Pons (tissue), 1 donor: ENCODE data around the gene IL1R1.

Experiments used
- DNase-seq: peaks from one replicate; pipeline ENCODE4 v3.0.0-alpha.2; 2016; ENCODE audit warnings: low spot score

Gene IL1R1

DNA sequence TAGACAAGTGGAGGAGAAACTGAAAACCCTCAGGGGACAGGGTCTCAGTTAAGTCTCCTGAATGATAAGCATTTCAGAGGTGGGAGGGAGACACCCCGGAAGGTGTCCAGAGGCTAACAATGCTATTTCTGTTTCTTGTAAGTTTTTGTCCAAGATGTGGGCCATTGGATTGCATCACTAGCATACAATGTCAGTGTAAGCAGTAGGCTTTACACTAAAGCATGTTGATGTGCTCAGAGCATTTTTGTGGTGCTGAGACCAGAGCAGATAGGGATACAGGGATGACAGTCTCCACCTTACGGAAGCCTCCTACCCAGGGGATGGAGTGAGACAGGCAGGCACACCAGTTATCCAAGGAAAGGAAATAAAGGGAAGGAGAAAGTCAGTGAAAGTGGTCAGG, 2.2 kb upstream of the IL1R1 start:
- no peak for DNase-seq

DNA sequence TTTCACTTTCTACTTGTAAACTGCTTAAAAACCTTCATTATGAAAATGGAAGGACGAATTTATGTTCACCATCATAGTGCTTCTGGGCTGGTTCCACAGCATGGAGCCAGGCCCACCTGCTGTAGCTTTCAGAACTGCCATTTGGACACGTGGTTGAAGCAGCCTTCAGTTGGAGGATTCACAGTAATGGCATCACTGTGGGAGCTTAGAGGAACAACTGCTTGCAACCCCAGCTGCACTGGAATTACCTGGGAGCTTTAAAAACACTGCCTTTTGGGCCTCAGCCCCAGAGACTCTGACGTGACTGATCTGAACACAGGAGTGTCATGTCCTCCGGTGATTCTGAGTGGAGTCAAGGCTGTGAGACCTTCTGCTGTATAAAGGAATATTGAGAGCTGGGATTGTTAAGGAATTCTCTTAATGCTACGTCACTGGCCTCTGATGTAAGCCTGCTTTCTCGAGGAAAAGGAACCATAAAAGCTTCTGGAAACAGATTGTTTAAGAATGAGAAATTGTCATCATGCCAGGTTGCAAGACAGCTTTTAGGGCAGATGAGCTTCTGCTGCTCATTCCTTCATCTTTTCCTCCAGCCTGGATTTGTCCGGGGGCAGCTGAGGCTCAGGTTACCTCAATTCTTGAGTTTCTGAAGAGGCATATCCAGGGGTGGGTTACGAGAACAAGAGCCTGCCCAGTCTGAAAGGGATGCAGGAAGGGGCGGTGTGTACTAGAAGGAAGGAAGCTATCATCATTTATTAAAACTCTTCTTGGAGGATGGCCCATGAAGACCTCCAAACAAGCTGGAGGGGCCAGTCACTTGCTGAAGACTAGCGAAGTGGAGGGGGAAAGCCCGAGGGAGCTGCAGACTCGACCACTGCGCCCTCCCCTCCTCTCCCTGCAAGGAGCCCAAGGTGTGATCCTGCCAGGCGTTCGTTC, 1.3 kb upstream of the IL1R1 start:
- no peak for DNase-seq

DNA sequence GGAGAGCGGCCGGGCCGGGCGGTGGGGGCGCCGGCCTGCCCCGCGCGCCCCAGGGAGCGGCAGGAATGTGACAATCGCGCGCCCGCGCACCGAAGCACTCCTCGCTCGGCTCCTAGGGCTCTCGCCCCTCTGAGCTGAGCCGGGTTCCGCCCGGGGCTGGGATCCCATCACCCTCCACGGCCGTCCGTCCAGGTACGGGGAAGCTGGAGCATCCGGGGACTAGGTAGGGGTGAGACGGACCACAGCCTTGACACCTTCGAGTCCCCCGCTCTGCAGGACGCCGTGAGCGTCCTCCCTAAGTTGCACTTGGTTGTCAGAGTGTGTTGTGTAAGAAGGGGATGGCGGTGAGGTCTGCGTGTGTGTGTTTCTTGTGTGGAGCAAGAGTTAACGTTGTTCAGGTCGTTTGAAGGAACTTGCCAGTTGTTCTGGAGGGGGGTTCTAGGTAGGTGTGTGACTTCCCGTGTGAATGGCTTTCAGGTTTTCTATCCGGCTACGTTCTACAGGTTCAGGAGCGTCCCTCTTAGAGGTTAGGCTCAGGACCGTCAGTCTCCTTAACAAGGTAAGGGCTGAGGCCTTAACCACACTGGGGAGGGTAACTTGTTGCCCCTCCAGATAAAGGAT, 393 bp downstream of the IL1R1 start:
- no peak for DNase-seq

- no peak for DNase-seq
These were observed 972 bp downstream of the IL1R1 start for GRCh38 chr2:102143450-102143985.

- DNase-seq = no peak
These were observed 1.6 kb downstream of the IL1R1 start for GRCh38 chr2:102144128-102144527.

DNA sequence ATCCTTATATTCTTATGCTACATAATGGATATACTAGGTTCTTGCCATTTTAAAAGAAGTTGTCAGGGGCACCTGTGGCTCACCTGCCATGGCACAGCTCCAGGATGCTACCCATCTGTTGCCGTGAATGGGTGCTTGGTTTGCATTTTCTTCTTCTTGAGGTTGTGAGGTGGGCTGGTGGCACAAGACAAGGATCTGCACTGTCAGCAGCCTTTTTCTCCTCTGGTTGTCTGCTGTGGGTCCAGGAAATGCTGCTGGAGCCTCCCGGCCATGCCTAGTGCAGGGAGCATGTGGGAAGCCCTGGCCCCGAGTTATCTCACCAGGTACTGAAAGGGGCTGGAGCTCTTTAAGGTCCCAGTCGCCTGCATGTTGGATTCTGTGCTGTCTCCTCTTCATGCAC, 2.6 kb downstream of the IL1R1 start:
- DNase-seq = no peak

DNA sequence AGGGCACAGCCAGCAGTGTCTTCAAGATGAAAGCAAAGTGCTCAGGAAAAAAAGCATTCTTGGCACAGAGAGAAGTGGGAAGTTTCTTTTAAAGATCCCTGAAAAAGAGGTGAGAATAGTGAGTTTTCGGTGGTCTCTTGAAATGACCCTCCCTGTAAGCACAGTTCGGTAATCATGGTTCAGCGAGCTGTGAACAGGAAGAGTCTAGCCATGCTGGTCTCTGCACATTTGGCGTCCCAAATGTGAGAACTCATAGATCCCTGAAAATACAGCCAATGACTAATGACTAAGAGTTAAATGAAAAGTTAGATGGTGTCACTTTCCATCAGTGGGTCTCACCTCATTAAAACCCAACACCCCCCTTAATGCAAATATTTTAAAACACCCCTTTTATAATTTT, 3.4 kb downstream of the IL1R1 start:
- no peak for DNase-seq

GRCh38 chr2:102147935-102148334, 5.4 kb downstream of the IL1R1 start:
- DNase-seq = no peak

DNA sequence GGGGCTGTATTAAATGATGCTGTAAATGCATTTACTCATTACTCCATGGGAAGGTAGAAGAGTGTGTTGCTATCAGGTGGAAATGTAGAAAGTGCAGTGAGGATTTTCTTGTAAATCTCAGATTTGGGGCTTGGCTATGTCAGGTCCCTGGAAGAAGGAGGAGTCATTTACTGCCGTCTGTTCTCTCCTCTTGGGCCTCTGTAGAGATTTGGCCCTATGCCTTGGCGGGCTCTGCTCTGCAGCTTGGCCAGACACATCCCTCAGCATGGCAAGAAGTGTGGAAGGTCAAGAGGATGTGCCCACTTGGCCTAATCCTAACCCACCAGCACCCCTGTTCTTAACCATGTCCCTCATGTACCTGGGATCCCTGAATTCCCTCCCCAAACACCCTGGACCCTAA, 6.7 kb downstream of the IL1R1 start:
- no peak for DNase-seq

GRCh38 chr2:102149644-102150455, 7.3 kb downstream of the IL1R1 start:
- no peak for DNase-seq

GRCh38 chr2:102154364-102154763, 11.8 kb downstream of the IL1R1 start:
- DNase-seq = no peak

- no peak for DNase-seq
These were observed 12.6 kb downstream of the IL1R1 start for GRCh38 chr2:102154946-102155702.

GRCh38 chr2:102155703-102156515, 13.4 kb downstream of the IL1R1 start:
- DNase-seq = no peak

GRCh38 chr2:102158011-102158755, 15.6 kb downstream of the IL1R1 start:
- no peak for DNase-seq

DNA sequence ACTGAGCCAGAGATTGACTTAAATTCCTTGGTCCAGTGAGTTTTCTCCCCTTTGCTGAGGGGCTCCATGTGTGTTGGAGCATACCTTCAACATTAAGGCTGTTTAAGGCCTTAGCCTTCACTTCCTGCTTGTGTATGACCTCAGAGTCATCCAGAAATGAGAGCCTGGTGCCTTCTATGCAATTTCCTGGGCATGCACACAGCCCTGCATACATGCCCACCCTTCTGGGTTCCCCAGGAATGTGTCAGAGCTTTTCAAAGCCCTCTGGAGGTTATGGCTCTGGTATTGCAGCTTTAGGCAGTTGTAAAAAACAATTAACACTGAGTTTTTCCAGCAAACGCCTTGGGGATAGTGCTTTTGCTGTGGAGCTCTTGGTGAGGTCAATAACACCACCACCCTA, 16.7 kb downstream of the IL1R1 start:
- no peak for DNase-seq

GRCh38 chr2:102166189-102166845, 23.8 kb downstream of the IL1R1 start:
- DNase-seq = peak; percentile 43

DNA sequence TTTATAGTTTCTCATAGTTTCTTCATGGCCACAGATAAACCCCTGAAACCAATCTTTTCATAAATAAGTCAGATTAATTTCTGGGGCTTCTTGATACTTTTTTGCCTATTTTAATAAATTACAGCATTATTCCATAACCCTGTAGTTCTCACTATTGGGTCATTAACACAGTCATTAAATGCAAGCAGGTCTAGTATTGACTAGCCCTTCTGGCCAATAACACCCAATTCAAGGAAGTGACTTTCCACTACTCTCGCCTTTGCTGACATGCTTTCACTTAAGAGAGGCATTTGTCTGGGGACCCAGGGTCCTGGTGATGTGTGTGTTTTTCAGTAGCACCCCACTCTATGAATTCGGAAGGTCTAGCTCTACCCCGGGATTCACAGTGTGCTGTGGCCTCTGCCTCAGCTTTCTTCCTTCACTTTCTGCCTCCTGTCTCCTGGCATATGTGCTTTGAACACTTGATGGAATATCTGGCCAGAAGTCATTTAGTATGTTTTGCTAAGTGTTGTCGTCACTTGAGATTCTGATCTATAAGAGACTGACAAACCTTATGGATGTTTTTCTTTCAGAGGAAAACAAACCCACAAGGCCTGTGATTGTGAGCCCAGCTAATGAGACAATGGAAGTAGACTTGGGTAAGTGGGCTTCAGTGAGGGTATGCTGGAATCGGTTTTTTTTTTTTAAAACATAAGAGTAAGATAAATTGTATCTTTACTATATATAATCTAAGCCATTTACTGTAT, 25.7 kb downstream of the IL1R1 start:
- DNase-seq = no peak

DNA sequence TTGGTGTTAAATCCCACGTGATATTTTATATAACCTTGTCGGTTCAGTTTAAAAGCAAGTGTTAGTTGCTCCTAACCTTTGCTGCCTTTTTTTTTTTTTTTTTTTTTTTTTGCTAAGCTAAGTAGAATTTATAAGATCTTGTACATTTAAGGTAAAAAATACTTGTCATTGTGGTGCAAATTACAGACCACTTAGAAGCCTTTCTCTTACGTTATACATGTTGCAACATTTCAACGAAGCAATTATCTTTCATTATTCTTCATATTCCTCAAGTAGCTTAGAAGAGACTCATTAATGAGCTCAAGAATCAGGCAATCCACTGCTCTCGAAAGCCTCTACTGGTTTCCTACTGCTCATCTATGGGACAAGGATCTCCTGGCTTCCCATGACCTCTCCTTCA, 29.4 kb downstream of the IL1R1 start:
- no peak for DNase-seq

GRCh38 chr2:102172745-102173144, 30.2 kb downstream of the IL1R1 start:
- DNase-seq = no peak
